LNCAP (cell line): ENCODE measurements around the gene ZFPM1.

Experiments
- CTCF ChIP-seq: fragments of 450-650 bp; IDR thresholded peaks from 2 replicates; pipeline ENCODE4 v1.5.1; 2017; ENCODE audit warnings: mild to moderate bottlenecking

Gene ZFPM1

GRCh38 chr16:88526008-88526905, 73.2 kb downstream of the ZFPM1 start:
- no peak for TF ChIP-seq CTCF

- TF ChIP-seq CTCF = no peak
These were observed 73.8 kb downstream of the ZFPM1 start for GRCh38 chr16:88526906-88527185.

GRCh38 chr16:88527186-88527936, 74.3 kb downstream of the ZFPM1 start:
- TF ChIP-seq CTCF = peak; percentile 82

- TF ChIP-seq CTCF = no peak
These were observed 75.1 kb downstream of the ZFPM1 start for GRCh38 chr16:88527937-88528743.

GRCh38 chr16:88528902-88529318, 75.8 kb downstream of the ZFPM1 start:
- TF ChIP-seq CTCF = no peak

GRCh38 chr16:88529596-88529995, 76.5 kb downstream of the ZFPM1 start:
- no peak for TF ChIP-seq CTCF

GRCh38 chr16:88530051-88530857, 77.2 kb downstream of the ZFPM1 start:
- TF ChIP-seq CTCF = no peak
